ENCODE results near the gene BBX. TPM values are rescaled to one million over a fixed set of nuclear protein-coding genes. Genes with fewer than 3 reads are reported as not detected.

BBX gene
- total RNA-seq, 1 donor from 2014 or later = 54.1 TPM

DNA sequence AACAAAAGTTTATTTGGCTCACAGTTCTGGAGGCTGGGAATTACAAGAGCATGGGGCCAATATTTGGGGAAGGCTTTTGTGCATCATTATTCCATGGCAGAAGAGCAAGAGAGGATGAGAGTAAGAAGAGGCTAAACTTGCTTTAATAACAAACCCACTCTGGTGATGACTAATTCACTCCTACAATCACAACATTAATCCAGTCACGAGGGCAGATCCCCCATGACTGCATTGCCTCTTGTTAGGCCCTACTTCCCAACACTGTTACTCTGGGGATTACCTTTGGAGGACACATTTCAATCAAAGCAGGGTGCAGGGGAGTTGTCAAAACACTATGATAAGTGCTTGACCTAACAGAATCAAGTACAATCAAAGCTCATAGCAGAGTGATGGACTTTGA lies 181.7 kb downstream of the BBX start:
- Mint-ChIP-seq H3K4me1 (ENCODE audit: low read depth) (peaks cover 6% of the 10 kb centered on the region), H3K27ac (no peak overlapping the region), H3K36me3 (ENCODE audit: insufficient read depth) (peaks cover 2% of the 10 kb centered on the region), H3K4me3 (ENCODE audit: low read depth) (no peak overlapping the region), H3K27me3 (no peaks in the 10 kb centered on the region), H3K9me3 (ENCODE audit: low read depth) (no peaks in the 10 kb centered on the region)
- TF ChIP-seq, protein P1, sequence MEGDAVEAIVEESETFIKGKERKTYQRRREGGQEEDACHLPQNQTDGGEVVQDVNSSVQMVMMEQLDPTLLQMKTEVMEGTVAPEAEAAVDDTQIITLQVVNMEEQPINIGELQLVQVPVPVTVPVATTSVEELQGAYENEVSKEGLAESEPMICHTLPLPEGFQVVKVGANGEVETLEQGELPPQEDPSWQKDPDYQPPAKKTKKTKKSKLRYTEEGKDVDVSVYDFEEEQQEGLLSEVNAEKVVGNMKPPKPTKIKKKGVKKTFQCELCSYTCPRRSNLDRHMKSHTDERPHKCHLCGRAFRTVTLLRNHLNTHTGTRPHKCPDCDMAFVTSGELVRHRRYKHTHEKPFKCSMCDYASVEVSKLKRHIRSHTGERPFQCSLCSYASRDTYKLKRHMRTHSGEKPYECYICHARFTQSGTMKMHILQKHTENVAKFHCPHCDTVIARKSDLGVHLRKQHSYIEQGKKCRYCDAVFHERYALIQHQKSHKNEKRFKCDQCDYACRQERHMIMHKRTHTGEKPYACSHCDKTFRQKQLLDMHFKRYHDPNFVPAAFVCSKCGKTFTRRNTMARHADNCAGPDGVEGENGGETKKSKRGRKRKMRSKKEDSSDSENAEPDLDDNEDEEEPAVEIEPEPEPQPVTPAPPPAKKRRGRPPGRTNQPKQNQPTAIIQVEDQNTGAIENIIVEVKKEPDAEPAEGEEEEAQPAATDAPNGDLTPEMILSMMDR (IDR thresholded peaks at IDR 0.05; ENCODE audit: unreplicated experiment) = no peak
- DNase-seq (ENCODE audit: low spot score, unreplicated experiment) = no peak

DNA sequence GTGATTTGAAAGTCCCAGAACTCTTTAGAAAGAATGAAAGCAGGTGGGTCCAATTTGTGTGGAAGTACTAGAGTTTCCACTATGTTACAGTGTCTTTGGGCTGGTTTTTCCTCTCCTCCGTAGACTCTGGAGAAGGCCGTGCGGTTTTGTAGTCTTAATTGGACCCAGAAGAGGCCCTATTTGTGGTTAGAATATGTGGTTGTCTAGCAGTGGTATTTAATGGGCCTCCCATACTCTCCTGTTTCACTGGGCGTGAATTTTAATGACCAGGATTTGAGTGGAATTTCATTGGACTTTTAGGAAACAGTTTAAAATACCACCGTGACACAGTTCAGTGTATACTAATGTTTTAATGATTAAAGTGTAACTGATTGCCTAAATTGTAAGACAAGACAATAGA lies 182.3 kb downstream of the BBX start:
- Mint-ChIP-seq H3K27me3 (no peaks in the 10 kb centered on the region), H3K27ac (no peak overlapping the region), H3K36me3 (ENCODE audit: insufficient read depth) (peaks cover under 1% of the 10 kb centered on the region)

DNA sequence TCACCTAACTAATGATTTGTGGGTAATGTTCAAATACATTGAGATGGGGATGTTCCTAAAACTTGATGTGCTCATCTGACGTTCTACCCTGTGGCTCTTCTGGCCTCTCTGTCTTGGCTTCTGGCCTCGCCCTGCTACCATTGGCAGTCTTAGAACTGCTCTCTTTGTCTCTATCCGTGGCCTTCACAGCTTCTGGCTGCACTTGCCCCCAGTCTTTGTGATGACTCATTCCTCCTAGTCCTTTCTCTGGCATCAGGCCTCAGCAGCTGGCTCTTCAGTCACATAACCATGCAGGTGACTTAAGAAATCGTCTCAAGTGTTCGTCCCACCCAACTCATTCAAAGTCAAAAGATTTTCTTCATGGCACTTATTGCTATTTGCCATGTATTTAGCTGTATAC lies 188.1 kb downstream of the BBX start:
- no peaks in the 10 kb centered on the region for H3K4me1 Mint-ChIP-seq (ENCODE audit: low read depth)
- no peak for DNase-seq (ENCODE audit: low spot score, unreplicated experiment)
- TF ChIP-seq, protein P1 (IDR thresholded peaks at IDR 0.05; ENCODE audit: unreplicated experiment) = no peak
- H3K4me3 Mint-ChIP-seq (ENCODE audit: low read depth) = no peak overlapping the region
- no peaks in the 10 kb centered on the region for H3K27me3 Mint-ChIP-seq
- no peaks in the 10 kb centered on the region for H3K9me3 Mint-ChIP-seq (ENCODE audit: low read depth)
- peaks cover 15% of the 10 kb centered on the region for H3K36me3 Mint-ChIP-seq (ENCODE audit: insufficient read depth)
- no peak overlapping the region for H3K27ac Mint-ChIP-seq

More for the DNA sequence above, 182.3 kb downstream of the BBX start:
- peaks cover 6% of the 10 kb centered on the region for H3K4me1 Mint-ChIP-seq (ENCODE audit: low read depth)
- no peak overlapping the region for H3K4me3 Mint-ChIP-seq (ENCODE audit: low read depth)
- DNase-seq (ENCODE audit: low spot score, unreplicated experiment) = no peak
- TF ChIP-seq, protein P1 (IDR thresholded peaks at IDR 0.05; ENCODE audit: unreplicated experiment) = no peak
- H3K9me3 Mint-ChIP-seq (ENCODE audit: low read depth) = no peaks in the 10 kb centered on the region

DNA sequence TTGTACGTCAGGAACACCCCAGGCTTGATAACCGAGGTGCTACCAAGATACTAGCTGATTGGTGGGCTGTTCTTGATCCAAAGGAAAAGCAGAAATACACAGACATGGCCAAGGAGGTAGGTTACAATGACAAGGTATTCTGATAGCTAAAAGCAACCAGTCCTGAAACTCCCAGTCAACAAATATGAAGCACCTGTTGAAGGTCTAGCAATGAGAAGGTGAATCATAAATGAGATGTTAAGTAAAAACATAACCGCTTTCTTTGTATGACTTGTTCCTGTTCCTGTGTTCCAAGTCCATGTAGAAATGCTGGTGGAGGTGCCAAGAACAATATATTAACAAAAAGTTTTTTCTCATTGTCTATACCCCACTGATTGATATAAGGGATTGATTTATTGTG lies 194.0 kb downstream of the BBX start:
- H3K27me3 Mint-ChIP-seq = no peaks in the 10 kb centered on the region
- no peak overlapping the region for H3K27ac Mint-ChIP-seq
- H3K36me3 Mint-ChIP-seq (ENCODE audit: insufficient read depth) = peaks cover 15% of the 10 kb centered on the region
- H3K4me3 Mint-ChIP-seq (ENCODE audit: low read depth) = no peak overlapping the region
- peaks cover 5% of the 10 kb centered on the region for H3K4me1 Mint-ChIP-seq (ENCODE audit: low read depth)
- no peak for DNase-seq (ENCODE audit: low spot score, unreplicated experiment)
- H3K9me3 Mint-ChIP-seq (ENCODE audit: low read depth) = no peaks in the 10 kb centered on the region
- TF ChIP-seq, protein P1 (IDR thresholded peaks at IDR 0.05; ENCODE audit: unreplicated experiment) = no peak

DNA sequence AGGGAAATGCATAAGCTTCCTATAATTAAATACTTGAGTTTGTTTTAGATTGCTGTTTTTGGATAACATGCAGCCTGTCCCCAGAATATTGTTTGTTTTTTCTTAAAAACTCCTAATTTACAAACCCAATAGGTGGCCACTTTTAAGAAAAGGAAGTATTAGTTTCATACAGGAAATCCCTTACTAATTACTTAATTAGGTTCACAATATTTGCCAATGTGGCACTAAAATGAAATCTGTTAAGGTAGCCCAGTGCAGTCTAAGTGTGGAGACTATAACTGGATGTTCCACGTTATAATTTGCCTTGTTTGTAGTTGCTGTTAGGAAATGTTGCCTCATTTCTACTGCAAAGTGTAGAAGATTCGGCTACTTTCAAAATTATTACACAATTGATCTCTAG lies 195.8 kb downstream of the BBX start:
- TF ChIP-seq, protein P1 (IDR thresholded peaks at IDR 0.05; ENCODE audit: unreplicated experiment) = no peak
- no peak for DNase-seq (ENCODE audit: low spot score, unreplicated experiment)
- H3K4me1 Mint-ChIP-seq (ENCODE audit: low read depth) = peaks cover 5% of the 10 kb centered on the region
- no peaks in the 10 kb centered on the region for H3K9me3 Mint-ChIP-seq (ENCODE audit: low read depth)
- no peaks in the 10 kb centered on the region for H3K27me3 Mint-ChIP-seq
- H3K36me3 Mint-ChIP-seq (ENCODE audit: insufficient read depth) = peaks cover 11% of the 10 kb centered on the region
- no peak overlapping the region for H3K4me3 Mint-ChIP-seq (ENCODE audit: low read depth)
- H3K27ac Mint-ChIP-seq = no peak overlapping the region
